Measurements from ENCODE around the gene MST1. TPM values are rescaled to one million over a fixed set of nuclear protein-coding genes. Genes with fewer than 3 reads are reported as not detected.

Gene MST1
- total RNA-seq, 4 donors from 2014 or later = 1.7 to 4.7 (median 3.8) TPM

- no peak for DNase-seq (ENCODE audit: extremely low spot score)
- H3K4me3 ChIP-seq = no peak overlapping the region
- peaks cover 17 to 85% (median 61%) of the 10 kb centered on the region in 4 donors for H3K36me3 ChIP-seq
- intact Hi-C loops (cut with DNase I) = no loop called here
- 96% methylated on average over 7 of the region's 17 CpGs for WGBS
- H3K27ac ChIP-seq (replicated peaks in 1 of 4) = no peak overlapping the region
- TF ChIP-seq POLR2A (IDR thresholded peaks at IDR 0.05; ENCODE audit: low read depth) = no peak
- TF ChIP-seq CTCF (IDR thresholded peaks at IDR 0.05) = no peak
- no peak for TF ChIP-seq POLR2AphosphoS5 (IDR thresholded peaks at IDR 0.05)
- TF ChIP-seq EP300 (IDR thresholded peaks at IDR 0.05) = no peak
- peaks cover 0 to 4% (median 0%) of the 10 kb centered on the region in 4 donors for H3K4me1 ChIP-seq
- no peaks in the 10 kb centered on the region for H3K9me3 ChIP-seq
- H3K27me3 ChIP-seq = no peaks in the 10 kb centered on the region
Measured at GRCh38 chr3:49705390-49705960, 16.2 kb upstream of the MST1 start.

- Histone ChIP-seq H3K4me1 (peaks cover 0 to 4% (median 0%) of the 10 kb centered on the region in 4 donors), H3K27ac (replicated peaks in 1 of 4) (no peak overlapping the region), H3K4me3 (no peak overlapping the region), H3K9me3 (no peaks in the 10 kb centered on the region), H3K27me3 (no peaks in the 10 kb centered on the region), H3K36me3 (peaks cover 24 to 85% (median 69%) of the 10 kb centered on the region in 4 donors)
- 100% methylated on average over 2 of the region's 8 CpGs for WGBS
- no peak for DNase-seq (ENCODE audit: extremely low spot score)
- intact Hi-C loops (cut with DNase I) = loop anchor here (5.0 kb wide), 1 partner anchor 133 kb away; no protein-coding TSS in a partner anchor
- TF ChIP-seq CTCF (IDR thresholded peaks at IDR 0.05) (no peak), EP300 (IDR thresholded peaks at IDR 0.05) (no peak), POLR2A (IDR thresholded peaks at IDR 0.05; ENCODE audit: low read depth) (no peak), POLR2AphosphoS5 (IDR thresholded peaks at IDR 0.05) (no peak)
Measured at GRCh38 chr3:49704629-49705028, 15.4 kb upstream of the MST1 start.

GRCh38 chr3:49703956-49704355, 14.7 kb upstream of the MST1 start:
- TF ChIP-seq EP300 (IDR thresholded peaks at IDR 0.05) (no peak), POLR2A (IDR thresholded peaks at IDR 0.05; ENCODE audit: low read depth) (no peak), CTCF (IDR thresholded peaks at IDR 0.05) (no peak), POLR2AphosphoS5 (IDR thresholded peaks at IDR 0.05) (no peak)
- no peak overlapping the region for H3K4me3 ChIP-seq
- no peaks in the 10 kb centered on the region for H3K27me3 ChIP-seq
- peaks cover 0 to 4% (median under 1%) of the 10 kb centered on the region in 4 donors for H3K4me1 ChIP-seq
- WGBS = 88% methylated on average over 7 of the region's 7 CpGs
- peaks cover 24 to 90% (median 76%) of the 10 kb centered on the region in 4 donors for H3K36me3 ChIP-seq
- no peak for DNase-seq (ENCODE audit: extremely low spot score)
- H3K9me3 ChIP-seq = no peaks in the 10 kb centered on the region
- H3K27ac ChIP-seq (replicated peaks in 1 of 4) = no peak overlapping the region
- intact Hi-C loops (cut with DNase I) = loop anchor here (5.0 kb wide), 1 partner anchor 133 kb away; no protein-coding TSS in a partner anchor

GRCh38 chr3:49703443-49703927, 14.2 kb upstream of the MST1 start:
- no peaks in the 10 kb centered on the region for H3K9me3 ChIP-seq
- peaks cover 0 to 4% (median 2%) of the 10 kb centered on the region in 4 donors for H3K4me1 ChIP-seq
- TF ChIP-seq POLR2A (IDR thresholded peaks at IDR 0.05; ENCODE audit: low read depth) = no peak
- no peak for TF ChIP-seq EP300 (IDR thresholded peaks at IDR 0.05)
- no peak for TF ChIP-seq POLR2AphosphoS5 (IDR thresholded peaks at IDR 0.05)
- TF ChIP-seq CTCF (IDR thresholded peaks at IDR 0.05) = peak; percentile 69 to 94 (median 77)
- WGBS = 62% methylated on average over 6 of the region's 14 CpGs
- H3K4me3 ChIP-seq = no peak overlapping the region
- peaks cover 27 to 90% (median 79%) of the 10 kb centered on the region in 4 donors for H3K36me3 ChIP-seq
- intact Hi-C loops (cut with DNase I) = loop anchor here (5.0 kb wide), 1 partner anchor 134 kb away; no protein-coding TSS in a partner anchor
- no peaks in the 10 kb centered on the region for H3K27me3 ChIP-seq
- no peak for DNase-seq (ENCODE audit: extremely low spot score)
- H3K27ac ChIP-seq (replicated peaks in 1 of 4) = no peak overlapping the region

Measured in esophagus muscularis mucosa (tissue), 4 donors.